Right renal pelvis (tissue), 4 donors: ENCODE results near the gene GPR78. TPM values are rescaled to one million over a fixed set of nuclear protein-coding genes. Genes with fewer than 3 reads are reported as not detected.
"Not testable (repeated sequence)": the region's sequence is repeated elsewhere in the genome, so short reads cannot be mapped to it uniquely, and the experiment has no call there.

ENCODE experiments used
- DNase-seq, 4 donors: peaks; one replicate each; pipeline ENCODE4 v3.0.0-alpha.2; 2013; ENCODE audit warnings: low read depth in 4 of 4, low spot score in 3 of 4, missing footprints in 1 of 4
- polyA plus RNA-seq, 4 donors: library from polyadenylated mRNA; unstranded; fragments of 120-200 nt; gene quantifications; one replicate each; pipeline ENCODE4 v1.2.1, GENCODE V29; 2013; ENCODE audit not compliant: insufficient read length in 4 of 4

Gene GPR78
- polyA plus RNA-seq, 4 donors, result 0.55 to 0.89 (median 0.82) TPM

DNA sequence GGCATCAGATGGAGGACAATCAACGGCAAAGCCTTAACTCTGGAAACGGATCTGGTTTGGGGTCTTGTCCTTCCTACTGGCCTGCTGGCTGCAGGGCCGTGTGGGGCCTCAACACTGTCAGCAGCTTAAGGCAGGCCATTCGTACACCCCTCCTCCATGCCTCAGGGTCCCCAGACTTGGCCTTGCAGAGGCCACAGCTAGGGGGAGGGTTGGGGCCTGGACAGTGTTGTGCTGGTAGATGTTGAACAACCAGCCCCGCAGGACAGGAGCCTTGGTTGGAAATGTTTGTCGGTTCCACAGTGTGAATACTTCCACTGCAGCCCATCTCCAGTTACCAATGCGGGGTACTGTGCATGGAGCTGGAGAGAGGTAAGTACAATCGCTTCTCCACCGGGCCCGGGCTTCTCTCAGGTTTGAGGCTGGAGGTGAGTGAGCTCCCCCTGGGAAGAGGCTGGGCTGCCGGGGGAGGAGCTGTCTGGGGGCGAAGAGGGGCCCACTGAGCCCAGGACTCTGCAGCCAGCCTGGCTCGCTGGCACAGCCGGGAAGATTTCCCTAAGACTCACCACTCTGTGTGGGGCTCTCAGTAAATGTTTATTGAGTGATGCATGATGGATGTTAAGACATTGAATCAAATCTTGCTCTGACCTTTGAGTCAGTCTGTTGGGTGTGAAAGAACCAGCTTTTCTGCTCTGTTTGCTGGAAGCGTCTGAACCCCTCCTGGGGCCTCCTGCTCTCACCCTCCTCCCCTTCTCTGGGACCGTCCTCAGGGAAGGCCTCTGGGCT lies 19.7 kb upstream of the GPR78 start:
- DNase-seq, result no peak

DNA sequence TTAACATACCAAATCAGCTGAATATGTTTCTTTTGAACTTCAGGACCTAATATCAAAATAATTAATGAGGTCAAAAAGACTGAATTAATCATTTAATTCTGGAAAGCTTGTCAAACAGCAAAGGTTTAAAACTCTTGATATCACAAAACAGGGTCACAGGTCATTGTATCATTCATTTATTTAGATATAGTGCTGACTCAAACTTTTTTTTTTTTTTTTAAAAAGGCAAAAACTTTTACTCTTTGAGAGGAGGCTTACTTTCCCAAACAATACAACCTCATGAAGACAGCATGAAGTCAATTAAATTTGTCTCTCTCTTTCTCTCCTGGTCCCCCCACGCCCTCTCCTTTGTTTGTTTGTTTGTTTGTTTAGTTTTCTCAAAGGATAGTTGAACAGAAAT lies 15.6 kb upstream of the GPR78 start:
- DNase-seq, result no peak

DNA sequence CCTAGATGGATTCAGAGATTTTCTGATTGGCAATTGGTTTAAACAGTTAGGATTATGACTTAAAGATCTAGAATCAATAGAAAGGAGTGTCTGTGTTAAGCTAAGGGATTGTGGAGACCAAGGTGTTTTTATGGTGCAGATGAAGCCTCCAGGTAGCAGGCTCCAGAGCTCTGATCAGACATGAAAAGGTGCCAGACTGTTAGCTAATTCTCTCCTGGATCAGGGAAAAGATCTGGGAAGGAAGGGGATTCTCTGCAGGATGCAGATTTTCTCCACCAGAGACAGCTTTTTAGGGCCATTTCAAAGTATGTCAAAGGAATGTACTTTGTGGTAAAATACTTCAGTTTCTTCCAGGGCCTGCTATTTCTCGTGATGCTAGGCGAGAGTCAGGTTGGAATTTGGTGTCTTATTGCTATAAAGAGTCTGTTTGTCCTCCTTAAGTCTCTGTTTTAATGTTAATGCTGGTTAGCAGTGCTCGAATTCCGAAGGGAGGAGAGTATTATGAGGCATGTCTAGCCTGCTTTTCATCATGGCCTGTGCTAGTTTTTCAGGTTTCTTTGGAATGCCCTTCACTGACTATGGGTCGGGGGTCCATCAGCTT lies 12.0 kb upstream of the GPR78 start:
- DNase-seq, result no peak

DNA sequence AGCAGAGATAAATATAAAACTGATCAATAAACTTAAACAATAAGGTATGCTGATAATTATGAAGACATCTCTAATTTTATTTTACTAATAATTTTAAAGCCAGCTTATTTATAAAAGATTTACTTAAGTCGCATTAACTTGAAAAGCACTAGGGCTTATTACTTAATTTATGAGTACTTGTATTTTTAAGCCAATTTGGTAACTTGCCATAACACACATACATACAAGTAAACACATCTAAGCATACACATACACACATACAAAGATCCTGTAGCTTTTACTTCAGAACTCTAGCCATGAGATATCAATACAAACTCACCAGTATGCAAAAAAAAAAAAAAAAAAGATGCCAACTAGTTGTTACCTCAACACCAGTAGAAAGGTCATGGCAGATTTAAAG lies 10.0 kb upstream of the GPR78 start:
- no peak for DNase-seq

DNA sequence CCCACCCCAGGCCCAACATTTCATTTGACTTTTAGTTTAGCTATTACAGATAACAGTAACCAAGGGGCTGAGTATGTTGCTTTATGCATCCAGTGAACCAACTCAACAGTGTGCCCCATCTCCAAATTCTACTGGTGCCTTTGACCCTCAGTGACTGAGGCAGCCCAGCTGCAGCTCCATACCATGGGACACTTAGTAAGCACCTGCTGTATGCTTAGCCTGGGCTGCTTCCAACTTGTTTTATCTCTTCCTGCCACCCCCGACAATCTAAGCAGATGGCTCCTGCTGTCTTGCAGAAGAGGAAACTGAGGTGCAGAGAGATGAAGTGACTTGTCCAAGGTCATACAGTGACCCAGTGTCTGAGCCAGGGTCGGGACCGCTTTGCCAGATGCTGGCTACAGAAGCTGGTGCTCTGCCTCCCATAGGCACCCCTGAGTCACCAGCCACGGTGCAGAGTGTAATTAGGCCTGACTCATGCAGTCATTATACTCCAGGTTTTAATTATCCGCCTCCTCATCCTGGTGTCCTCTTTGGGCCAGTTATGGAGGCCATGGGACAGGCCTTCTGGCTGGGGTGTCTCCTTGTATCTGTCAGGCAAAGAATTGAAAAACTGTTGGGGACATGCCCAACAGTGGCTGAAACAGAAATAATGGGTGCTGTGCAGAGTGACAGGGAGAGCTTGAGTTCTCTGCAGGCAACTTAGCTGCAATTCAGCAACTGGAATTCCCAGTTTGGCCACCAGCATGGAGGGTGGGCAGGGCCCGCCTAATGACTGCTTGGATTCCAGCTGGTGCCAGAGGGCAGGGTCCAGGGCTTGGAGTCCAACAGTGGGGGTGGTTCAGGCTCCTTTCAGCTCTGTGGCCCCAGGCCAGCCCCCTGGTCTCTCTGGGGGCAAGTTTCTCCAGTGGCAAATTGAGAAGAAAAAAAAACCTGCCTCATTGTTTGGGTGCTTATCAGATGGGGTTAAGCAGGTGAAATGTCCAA lies 8.2 kb upstream of the GPR78 start:
- DNase-seq, result no peak

DNA sequence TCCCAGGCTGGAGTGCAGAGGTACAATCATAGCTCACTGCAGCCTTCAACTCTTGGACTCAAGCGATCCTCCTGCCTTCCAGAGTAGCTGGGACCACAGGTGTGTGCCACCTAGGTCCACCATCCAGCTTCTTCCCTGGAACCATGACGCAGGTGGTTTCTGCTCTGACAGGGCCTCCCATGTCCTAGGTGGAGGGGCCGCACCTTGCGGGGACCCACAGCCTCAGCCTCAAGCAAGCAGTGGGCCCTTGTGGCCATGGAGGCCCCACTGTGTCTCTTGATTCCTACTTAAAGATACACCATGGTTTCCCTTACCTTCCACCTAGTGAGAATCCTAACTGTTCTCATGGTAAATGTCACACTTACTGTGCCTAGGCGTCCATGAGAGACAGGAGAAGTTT lies 6.9 kb upstream of the GPR78 start:
- no peak for DNase-seq

DNA sequence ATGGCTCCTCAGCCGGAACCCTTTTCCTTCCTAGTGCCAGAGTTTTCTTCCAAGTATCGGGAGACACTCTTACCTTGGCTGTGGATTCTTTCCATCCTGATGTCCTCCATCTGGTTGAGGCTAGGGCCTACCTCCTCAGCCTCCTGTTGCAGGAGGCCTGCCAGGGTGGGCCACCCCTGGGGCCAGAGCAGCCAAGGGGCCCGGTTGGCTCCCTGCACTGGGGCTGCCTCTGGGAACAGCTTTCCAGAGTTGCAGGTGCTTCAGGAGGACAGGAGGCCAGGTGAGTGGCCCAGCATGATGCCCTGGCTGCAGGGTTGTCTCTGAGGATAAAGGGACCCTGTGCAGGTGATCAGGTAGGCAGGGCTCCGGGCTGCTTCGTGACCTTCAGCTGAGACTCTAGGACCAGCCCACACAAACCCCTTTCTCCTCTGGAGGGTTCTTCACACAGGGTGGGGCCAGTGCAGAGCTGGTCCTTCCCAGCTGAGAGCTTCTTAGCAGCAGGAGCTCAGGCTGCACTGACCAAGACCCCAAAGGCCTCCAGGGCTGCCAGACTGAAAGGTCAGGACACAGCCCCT lies 5.3 kb upstream of the GPR78 start:
- no peak for DNase-seq

DNA sequence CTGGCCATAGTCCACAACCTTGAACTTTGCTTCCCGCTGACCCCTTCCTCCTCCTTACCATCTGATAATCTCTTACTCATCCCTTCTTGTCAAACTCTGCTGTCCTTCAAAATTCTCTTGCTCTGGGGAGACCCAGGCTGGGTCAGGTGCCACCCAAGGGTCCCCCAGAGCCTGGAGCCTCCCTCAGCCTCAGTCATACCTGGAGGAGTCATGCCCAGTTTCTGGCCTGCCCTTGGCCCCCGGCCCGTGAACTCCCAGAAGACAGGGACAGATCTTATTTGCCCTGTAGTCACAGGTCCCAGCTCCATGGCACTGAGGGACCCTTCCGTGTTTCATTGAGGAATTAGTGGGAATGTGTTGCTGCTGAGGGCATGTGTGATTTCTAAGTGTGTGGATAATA lies 4.7 kb upstream of the GPR78 start:
- no peak for DNase-seq

DNA sequence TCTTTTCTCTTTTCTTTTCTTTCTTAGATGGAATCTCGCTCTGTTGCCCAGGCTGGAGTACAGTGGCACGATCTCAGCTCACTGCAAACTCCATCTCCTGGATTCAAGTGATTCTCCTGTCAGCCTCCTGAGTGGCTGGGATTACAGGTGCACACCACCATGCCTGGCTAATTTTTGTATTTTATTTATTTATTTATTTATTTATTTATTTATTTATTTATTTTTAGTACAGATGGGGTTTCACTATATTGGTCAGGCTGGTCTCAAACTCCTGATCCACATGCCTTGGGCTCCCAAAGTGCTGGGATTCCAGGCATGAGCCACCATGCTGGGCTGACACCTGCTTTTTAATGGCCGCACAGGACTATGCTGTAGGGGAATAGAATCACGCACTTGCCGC lies 3.6 kb upstream of the GPR78 start:
- DNase-seq, result not testable (repeated sequence)

DNA sequence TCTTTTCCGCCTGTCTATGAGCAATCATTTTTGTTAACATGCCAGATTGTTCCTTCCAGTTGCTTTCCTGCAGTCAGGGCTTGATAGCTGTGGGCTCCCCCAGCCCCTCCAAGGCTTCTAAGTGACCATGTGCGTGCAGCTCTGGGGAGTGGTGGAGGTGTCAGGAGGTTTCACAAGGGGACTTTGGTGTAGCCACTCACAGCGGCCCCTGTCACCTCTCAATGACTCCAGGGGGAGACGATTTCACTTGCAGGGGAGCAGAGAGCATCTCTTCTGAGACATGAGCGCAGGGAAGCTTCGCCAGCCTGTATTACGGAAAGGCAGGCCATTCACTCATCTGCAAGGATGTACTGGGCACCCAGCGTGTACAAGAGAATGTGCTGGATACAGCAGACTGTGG lies 3.1 kb upstream of the GPR78 start:
- no peak for DNase-seq

DNA sequence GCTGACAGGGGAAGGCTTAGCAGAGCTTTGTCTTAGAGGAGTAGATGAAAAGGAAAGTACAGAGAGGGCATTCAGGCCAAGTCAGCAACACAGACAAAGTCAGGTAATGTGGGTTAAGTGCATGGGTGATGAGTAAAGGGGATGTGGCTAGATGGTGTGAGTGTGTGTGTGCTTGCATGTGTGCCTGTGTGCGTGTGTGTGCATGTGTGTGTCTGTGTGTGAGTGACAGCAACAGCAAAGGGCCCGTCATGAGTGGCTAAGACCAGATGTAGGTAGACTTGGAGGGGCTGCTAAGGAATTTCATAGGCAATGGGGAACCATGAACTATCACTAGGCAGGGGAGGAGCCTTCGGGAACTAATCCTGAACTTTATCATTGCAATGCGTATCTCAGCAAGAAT lies 2.2 kb upstream of the GPR78 start:
- DNase-seq, result no peak

DNA sequence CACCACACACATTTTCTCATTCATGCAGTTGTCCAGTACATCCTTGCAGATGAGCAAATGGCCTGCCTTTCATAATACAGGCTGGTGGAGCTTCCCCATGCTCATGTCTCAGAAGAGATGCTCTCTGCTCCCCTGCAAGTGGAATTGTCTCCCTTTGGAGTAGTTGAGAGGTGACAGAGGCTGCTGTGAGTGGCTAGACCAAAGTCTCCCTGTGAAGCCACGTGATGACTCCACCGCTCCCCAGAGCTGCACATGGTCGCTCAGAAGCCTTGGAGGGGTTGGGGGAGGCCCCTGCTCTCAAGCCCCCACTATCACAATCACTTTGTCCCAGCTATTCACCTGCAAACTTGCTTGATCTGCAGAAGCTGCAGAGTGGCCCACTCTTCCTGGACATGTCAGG lies 1.5 kb upstream of the GPR78 start:
- DNase-seq, result no peak

DNA sequence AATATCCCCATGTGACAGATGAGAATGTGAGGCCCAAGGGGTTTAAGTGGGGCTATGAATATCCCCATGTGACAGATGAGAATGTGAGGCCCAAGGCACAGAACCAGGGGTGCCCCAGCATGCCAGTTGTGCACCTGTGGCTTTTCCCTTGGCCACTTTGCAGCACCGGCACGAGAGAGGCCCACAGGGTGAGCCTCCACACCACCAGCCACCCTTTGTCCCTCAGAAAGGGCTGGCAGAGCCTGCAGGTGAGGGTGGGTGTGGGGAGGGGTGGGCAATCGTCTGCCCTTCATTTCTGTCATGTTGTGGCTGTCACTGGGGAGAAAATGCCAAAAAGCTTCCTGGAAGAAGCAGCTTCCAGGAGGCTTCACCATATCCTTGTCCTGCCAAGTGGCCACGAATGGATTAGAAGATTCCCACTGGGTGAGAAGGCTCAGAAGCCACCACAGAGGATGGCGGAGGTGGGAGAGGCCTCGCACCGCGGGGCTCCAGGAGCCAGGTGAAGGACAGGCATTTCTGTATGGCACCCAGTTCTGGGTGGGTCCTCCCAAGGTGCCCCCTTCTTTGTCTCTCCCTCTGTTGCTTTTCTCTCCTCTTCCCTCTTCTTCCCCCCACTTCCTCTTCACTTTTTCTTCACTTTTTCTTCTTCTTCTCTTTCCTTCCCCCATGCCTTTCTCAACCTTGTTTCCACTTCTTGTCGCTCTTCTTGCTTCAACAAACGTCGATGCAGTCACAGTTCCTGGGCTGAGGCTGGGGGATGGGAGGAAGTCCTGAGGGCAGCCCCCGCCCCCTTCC lies 469 bp upstream of the GPR78 start:
- DNase-seq, result no peak

DNA sequence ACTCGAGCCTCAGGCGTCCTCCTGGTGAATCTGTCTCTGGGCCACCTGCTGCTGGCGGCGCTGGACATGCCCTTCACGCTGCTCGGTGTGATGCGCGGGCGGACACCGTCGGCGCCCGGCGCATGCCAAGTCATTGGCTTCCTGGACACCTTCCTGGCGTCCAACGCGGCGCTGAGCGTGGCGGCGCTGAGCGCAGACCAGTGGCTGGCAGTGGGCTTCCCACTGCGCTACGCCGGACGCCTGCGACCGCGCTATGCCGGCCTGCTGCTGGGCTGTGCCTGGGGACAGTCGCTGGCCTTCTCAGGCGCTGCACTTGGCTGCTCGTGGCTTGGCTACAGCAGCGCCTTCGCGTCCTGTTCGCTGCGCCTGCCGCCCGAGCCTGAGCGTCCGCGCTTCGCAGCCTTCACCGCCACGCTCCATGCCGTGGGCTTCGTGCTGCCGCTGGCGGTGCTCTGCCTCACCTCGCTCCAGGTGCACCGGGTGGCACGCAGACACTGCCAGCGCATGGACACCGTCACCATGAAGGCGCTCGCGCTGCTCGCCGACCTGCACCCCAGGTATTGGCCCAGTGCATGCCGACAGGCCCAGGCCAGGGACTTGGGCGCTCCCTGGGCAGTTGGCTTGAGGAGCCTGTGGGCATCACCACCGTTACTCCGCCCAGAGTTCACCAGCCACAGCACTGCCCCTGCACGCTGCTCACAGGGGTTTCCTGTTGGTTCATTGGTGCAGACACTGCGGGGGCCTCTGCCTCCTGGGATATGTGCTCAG lies 1.1 kb downstream of the GPR78 start:
- no peak for DNase-seq

DNA sequence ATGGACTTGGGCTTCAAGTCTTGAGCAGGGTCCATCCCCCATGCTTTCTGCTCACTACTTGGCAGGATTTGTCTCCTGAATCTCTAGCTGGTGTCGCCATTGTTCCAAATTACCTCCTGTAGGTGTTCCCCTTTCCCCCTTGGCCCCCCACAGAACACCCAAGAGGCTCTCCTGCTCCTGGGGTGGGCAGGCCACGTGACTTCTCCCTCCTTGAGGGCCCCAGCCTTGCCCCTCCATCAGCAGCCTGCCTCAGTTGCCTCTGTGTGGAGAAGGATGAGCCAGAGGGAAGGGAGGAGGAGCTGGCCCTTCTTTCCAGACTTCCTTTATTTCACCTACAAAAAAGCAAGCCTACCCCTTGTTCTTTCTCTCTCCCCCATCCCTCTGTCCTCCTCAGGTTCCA lies 1.8 kb downstream of the GPR78 start:
- DNase-seq, result no peak

DNA sequence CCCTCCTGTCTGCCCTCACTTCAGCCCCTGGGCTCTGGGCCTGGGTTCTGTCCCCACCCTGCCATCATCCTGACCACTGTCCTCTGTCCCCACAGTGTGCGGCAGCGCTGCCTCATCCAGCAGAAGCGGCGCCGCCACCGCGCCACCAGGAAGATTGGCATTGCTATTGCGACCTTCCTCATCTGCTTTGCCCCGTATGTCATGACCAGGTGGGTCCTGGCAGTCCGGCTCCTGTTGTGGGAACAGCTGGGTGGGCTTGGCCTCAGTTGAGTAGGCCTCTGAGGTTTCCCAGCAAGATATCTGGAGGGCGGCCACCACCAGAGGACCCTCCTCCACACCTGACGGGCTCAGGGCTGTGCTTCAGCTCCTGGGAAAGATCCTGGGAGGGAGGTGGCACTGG lies 2.2 kb downstream of the GPR78 start:
- no peak for DNase-seq

DNA sequence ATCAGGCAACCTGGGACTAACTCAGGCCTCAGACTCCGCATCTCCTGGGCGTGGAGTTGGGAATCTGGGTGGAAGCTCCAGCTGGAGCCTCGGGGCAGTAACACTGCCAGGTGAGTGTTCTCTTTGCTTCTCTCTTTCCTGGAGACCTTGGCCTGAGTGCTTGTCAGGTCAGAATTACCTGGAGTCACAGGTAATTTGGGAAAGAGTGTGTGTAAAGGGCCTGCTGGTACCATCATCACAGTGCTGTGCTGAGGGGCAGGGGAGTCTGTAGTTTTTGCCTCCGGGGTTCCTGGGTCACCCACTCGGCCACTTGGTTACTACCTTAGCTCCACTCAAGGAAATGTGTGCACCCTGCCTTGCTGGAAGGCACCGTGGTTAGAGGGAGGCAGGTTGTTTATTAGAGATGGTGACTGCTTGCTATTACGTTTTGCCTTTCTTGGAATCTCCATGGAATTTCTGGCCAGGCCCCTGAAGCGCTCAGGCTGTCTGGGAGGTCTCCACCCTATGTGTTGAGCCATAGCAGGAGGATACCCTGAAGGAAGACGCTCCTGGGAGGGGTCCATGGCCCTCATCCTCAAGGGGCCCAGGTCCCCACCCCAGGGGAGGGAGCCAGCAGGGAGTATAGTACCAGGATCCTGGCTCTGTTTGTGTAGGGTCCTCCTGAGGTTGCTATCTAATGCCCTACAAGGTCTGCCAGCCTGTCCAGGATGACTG lies 2.9 kb downstream of the GPR78 start:
- DNase-seq, result no peak

DNA sequence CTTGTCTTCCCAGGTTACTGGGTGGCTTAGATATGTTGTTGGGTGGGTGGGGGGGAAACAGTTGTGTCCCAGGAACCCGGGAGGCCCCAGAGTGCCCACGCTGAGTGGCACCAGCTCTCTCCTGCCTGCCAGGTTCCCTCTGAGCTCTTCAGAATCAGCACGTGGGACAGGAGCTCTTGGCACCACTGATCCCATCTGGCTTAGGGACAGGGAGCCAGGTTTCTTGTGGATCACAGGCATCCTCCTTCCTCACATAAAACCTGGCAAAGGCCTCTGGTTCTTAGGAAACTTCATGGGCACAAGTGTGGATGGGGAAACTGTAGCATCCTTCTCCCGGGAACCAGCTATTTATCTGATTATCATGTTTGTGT lies 3.4 kb downstream of the GPR78 start:
- DNase-seq, result no peak

DNA sequence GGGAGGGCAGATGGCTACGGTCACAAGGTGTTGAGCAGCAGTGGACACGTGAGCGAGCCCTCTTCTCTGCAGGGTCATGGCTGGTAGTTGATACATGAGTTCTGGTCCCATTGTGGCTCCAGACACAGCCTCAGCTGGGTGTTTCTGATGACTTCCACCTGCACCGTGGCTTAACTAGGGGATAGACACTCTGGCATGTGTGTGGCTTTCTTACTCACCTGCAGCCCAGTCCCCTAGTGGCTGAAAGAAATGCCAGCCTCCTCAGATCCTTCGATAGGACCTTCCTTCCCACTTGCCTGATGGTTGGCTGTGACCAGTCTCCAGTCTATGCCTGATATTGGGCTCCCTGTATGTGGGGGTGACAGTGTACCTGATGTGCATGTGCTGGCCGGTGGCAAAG lies 5.0 kb downstream of the GPR78 start:
- DNase-seq, result no peak
